GM21515 (cell line): ENCODE results near the gene CFAP61.

ENCODE experiments used
- ATAC-seq: cut with Tn5 transposase; IDR thresholded peaks from one replicate; pipeline ENCODE4 v1.9.1; 2021; ENCODE audit not compliant: unreplicated experiment

The CFAP61 gene

DNA sequence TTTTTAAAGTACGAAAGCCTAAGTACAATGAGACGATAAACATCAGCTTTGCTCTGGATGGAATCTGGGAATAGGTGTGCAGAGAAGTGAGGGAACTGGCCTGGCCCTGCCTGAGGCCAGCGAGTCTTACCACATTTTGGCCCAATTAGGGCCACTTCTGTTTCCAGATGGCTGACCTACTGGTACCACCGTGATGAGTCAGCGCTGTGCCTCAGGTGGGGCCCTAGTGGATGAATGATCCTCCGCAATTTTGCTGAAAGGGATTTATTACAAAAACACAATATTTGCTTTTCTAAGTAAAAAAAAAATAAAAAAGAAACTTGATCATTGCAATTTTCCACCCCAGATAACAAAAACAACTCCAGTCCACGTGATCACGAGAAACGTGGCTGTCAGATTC lies 338.1 kb downstream of the CFAP61 start:
- no peak for ATAC-seq

DNA sequence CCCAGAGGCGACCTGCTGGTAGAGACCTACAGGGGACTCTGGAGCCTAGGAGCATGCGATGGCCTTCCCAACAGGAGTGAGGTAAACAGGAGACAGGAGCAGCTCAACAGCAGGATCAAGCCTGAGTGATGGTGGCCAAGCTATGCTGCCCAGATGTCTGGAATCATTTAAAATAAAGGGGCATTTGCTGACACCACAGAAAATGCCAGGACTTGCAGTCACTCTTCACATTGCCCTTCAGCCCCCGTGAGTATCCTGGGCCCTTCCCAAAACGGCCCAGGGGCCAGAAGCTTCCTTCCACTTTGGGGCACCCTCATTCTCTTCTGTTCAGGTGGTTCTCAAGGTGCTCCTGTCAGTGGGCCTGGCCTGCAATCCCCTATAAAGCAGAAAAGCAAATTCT lies 338.8 kb downstream of the CFAP61 start:
- ATAC-seq: no peak

DNA sequence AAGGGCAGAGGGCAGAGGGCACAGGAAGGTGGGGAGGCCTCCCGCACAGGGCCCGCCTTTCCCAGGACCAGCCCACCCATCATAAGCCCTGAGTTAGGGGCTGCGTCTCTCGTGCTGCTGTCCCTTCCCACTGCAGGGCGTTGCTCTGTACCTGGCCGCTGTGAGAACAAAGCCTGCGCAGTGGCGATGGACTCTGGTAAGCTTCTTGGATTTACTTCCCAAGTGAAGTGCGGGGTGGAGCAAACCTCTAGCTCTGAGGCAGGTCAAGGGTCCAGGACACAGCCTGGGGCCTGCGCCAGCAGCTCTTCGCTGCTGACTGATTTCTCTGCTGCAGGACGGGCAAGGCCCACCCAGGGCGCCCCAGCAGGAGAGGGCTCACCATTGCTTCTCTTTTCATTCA lies 339.4 kb downstream of the CFAP61 start:
- ATAC-seq: no peak

DNA sequence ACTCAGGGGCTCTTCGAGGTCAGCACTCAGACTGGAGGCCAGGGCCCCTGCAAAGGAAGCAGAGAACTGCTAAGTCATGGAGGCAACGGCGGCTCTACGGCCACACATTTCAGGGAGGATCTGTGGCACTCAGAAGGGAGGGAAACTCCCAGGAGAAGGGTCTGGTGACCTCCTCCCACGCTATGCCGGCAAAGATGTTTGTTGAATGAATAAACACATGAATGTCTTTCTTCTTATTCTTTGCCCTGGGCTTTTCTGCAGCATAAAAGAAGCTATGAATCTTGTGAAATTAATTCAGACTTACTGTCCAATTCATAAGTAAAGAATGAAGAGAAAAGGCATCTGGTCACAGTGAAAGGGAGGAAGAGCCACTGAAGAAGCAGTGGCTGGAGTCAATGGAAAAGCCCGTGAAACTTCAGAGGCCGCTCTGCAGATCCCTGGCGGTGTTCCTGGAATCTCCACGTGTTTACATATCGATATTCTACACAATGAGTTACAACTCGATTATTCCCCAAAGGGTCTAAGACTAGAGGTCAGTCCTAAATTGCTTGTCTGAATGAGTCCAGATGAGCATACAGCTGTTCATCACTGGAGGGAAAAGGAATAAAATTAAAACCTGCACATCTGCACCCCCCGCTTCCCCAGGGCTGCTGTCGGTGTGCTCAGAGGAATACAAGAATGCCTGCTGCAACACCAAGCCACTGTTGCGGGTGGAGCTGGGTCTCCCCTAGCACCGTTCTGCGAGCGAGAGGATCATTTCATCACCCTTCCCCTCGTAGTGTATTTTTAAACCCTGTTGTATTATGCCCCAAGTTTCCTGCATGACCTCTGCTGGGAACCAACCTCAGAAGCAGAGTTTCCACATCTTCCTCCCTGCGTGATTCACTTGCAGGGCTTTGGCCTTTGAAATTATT lies 341.1 kb downstream of the CFAP61 start:
- no peak for ATAC-seq

DNA sequence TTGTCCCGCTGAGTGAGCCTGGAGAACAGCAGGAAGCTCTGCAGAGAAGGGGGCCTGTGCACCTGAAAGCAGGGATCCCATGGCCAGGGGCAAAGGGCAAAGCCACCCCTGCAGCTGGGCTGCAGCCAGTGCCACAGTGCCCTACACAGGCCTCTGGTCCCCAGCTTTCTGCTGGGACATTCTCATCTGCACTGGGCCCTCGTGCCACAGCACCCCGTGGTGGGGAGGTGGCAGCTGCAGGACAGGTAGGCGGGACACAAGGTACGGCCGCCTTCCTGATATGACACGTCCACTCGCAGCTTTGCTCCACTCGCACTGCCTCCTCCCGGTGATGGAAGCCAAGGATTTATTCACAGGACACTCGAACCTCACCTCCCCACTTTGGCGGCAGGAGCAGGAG lies 342.8 kb downstream of the CFAP61 start:
- no peak for ATAC-seq

DNA sequence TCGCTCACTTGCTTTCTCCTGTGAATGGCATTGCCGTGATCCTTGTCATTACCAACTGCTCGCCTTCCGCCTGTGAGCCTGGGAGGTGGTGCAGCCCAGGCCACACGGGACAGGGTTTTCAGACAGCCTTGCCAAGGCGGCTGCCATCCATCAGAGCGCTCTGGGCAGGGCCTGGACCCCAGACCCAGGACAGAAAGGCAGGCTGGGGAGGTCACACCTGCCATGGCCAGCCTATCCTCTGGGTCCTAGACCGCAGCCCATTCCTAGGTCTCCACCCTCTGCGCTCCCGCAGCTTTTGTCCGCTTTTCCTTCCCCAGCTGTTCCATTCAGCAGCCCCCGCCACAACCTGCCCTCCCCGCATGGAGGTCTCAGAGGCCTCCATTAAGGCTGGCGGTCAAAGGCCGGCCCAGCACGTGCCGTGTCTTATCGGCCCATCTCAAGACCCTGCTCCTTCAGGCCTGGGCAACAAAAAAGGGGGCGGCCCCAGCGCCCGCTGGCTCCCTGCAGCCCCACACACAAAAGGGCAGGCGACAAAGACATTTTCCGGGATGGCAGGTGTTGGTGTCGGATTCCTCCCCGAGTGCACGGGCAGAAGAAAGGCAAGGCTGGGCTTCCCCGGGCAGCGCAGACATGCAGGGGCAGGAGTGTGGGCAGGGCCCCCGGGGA lies 343.7 kb downstream of the CFAP61 start:
- ATAC-seq: no peak

DNA sequence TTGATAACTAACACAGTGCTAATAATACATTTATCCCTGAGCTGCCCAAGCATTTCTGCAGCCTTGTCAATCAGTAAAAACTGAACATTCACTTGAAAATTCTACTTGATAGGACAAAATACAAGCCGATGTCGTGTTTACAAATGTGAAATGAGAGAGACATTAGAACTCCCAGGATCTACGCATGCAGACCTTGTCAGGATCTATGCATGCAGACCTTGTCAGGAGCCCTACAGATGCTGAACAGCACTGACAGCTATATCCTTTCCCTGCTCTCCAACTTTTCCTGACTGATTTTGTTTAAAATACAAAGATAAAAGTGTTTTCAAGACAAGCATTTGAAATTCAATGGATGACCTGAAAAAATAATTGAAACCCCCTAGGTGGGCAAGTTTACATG lies 344.5 kb downstream of the CFAP61 start:
- ATAC-seq: no peak

DNA sequence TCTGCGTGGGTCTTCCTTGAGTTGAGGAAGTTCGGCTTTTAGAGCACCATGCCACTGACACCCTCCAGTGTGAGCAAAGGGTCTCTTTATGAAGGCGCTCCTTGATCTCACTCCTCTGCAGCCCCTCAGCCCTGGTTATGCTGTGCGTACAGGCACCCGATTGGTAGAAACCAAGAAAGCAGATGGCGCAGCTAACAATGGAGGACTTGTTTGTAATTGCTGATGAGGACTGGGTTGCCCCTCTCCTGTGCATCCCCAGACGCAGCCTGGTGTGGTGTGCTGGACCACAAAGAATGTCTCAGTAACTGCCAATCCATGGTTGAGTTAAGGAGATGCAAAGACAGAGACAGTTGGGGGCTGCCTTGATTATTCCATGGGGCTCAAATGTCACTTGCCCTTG lies 345.8 kb downstream of the CFAP61 start:
- ATAC-seq: no peak

DNA sequence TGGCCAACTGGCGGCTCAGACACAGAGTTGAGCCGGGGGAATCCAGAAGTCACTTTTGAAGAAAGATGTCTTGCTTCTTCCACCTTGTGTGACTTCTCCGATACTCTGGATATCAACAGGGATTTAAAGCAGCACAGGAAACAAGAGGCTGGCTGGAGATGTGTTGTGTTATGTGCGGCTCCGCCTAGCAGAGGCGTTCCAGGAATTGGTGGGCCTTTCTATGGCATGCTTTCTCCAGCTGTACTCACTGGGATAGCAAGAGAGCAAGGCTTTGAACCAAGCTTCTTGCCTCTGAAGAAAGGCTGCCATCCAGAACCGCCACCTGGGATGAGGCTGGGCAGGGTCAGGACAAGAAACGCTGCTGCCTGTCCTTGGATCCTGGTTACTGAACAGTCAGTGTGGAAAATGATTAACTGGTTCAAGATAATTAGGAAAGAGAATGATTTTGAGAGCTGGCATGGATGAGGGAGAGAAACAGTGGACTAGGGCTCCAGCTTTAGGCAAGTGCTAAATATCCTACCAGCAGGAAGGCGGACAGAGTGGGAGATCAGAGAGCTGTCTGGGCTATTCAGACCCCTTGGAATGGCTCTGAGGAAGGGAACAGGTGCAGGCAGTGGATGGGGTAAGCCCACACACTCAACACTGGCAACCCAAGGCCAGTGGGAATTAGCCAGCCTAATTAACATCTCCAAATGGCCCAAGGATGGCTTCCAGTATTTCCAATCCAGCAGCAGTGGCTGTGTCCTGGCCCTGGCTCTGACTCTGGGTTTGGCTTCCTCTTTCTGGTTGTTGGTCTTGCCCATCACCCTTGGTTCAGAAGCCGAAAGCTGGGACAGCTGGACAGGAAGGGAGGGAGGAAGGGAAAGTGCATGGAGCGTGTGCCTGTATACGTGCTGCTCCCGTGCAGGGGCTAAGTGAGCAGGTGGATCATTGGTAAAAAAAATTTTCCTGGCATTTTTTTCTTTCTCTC lies 347.5 kb downstream of the CFAP61 start:
- no peak for ATAC-seq

DNA sequence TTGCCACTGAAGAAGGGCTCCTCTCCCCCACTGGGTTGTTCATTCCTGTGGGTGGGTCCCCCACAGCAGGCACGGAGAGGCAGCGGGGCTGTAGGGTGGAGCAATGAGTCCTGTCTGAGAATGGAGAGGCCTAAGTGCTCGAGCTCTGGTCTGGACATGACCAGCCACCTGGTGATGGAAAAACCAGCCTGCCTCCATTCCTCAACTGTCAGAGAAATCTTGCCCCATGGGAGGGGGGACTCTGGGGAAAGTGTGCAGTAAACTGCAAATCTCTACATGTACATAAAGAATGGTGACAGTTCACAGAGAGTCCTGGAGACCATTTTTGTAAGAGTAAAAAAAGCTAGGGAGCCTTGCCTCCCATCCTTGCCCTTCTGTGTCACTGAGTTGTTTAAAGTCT lies 349.7 kb downstream of the CFAP61 start:
- ATAC-seq: no peak

DNA sequence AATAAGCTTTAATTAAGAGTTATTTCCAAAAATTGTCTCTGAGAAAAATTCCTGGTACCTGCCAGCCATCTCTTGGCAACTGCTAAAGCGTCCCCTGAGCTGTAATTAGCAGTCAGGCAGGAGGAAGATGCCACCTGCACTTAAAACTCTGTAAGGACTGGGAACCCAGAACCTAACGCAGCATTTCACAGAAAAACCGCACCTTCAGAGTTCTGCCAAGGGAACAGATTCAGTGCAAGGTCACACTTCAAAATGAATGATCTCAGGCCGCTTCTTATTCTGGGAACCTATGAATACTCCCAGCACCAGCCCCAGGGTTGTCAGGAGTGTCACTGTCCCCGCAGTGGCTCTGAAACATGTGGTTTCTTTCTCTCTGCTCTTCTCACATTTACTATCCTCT lies 352.3 kb downstream of the CFAP61 start:
- ATAC-seq: no peak

DNA sequence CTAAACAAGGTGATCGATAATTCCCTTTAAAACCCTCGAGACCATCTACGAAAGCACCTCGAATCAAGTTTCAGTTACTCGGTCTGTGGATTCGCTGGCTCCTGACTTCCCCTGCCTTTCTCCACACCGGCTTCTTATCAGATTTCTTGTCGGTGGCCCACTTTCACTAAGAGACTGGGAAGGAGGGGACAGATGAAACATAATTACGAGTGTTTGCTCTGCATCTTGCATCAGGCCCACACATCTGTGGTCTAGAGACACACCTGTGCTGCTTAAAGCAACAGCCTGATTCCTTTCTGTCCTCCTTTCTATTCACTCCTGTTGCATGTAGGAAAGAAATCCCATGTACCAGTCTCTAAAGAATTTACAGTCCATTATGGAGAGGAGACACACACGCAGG lies 353.3 kb downstream of the CFAP61 start:
- no peak for ATAC-seq

DNA sequence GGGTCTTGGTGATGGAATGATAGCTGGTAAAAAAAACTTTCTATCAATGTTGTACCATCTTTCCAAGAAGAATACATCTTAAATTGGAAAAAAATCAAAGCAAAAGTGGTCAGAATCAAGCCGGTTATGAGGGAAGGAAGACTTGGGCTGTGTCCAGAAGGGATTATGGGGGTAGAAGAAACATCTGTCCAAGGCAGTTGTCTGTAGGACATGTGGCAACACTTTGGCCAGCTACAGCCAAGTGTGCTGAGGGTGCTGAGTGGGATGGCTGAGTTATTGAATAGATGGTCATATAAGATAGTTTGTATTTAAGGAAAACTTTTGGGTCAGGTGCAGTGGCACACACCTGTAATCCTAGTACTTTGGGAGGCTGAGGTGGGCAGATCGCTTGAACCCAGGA lies 354.0 kb downstream of the CFAP61 start:
- no peak for ATAC-seq

DNA sequence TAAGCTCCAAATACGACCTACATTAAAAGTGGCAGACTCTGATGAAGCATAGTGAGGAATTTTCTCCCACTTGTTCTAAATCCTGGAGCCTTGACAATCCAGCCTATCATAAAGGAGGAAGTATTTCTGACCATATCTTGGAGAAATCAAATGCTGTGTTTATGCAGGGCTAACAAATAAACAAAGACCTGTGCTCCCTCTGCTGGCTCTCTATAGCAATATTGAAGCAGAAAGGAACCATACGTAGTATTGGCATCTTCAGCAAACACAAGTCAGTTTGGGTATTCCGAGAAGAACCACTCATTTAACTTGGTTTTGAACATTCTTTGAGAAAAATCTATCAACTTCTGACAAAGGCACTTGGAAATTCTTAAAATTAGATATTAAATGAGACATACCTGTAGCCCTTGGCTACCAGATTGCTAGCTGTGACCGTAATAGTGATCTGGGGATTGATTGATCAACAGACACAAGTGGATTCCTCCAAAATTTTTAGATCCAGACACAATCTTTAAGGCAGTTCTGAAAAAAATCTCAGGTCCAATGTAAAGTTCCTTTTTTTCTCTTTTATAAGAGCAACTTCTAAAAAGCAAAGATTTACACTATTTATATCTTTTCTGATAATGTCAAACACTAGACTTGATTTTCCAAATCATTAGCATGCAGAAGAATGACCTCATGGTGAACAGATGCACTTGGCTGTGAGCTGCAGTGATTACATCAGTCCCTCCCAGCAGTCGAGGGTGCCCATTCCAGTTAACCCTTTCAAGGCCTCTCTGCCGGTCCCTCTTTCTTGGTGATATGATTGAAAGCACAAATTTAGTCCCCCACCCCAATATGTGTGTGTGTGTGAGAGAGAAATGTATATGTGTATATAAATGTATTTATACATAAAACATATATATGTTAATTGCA lies 355.8 kb downstream of the CFAP61 start:
- ATAC-seq: no peak

DNA sequence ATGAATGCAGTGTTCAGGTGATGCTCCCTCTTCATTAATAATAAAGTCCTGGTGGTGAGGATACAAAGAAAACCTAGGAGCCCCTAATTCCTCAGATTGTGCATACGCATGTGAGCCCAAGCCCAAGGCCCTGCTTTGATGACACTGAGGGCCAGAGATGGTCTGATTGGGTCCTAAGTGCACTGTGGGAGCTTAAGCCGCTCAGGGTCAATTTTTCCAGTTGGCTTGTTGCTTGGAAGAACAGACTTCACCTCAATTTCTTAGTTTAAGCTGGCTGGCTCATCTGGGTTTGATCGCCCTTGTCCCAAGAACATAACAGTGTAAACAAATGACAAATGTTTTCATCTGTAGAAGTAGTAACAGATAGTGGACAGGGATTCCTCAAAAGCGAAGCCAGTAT lies 357.0 kb downstream of the CFAP61 start:
- no peak for ATAC-seq
